Endodermal cell (in vitro differentiated cells): ENCODE measurements around the gene RALBP1. TPM values are rescaled to one million over a fixed set of nuclear protein-coding genes. Genes with fewer than 3 reads are reported as not detected.
"Not testable (repeated sequence)": the region's sequence is repeated elsewhere in the genome, so short reads cannot be mapped to it uniquely, and the experiment has no call there.

Experiments
- DNase-seq: peaks from one replicate; pipeline ENCODE4 v3.0.0-alpha.2; 2017
- H3K27ac ChIP-seq: 2 replicates; pipeline ENCODE4 v1.5.1; 2013; ENCODE audit warnings: mild to moderate bottlenecking, low read depth, low read length, moderate library complexity
- H3K27me3 ChIP-seq: 2 replicates; pipeline ENCODE4 v1.6.1; 2013; ENCODE audit warnings: mild to moderate bottlenecking, low read length, moderate library complexity; ENCODE audit not compliant: insufficient read depth, control insufficient read depth, poor library complexity, severe bottlenecking
- H3K36me3 ChIP-seq: 2 replicates; pipeline ENCODE4 v1.7.0; 2013; ENCODE audit warnings: mild to moderate bottlenecking, low read length, moderate library complexity; ENCODE audit not compliant: control insufficient read depth, insufficient read depth
- H3K4me1 ChIP-seq: one replicate; pipeline ENCODE4 v1.7.0; 2013; ENCODE audit warnings: low read length; ENCODE audit not compliant: control insufficient read depth, insufficient read depth
- H3K4me3 ChIP-seq: 2 replicates; pipeline ENCODE4 v1.5.1; 2013; ENCODE audit warnings: mild to moderate bottlenecking, low read length, moderate library complexity
- H3K9ac ChIP-seq: 2 replicates; pipeline ENCODE4 v1.6.1; 2013; ENCODE audit warnings: mild to moderate bottlenecking, low read length, moderate library complexity; ENCODE audit not compliant: poor library complexity, severe bottlenecking; ENCODE audit errors: extremely low read depth
- H3K9me3 ChIP-seq: 2 replicates; pipeline ENCODE4 v1.6.1; 2013; ENCODE audit warnings: mild to moderate bottlenecking, low read length, moderate library complexity; ENCODE audit not compliant: control insufficient read depth
- H3K27ac Mint-ChIP-seq: 2 replicates; pipeline ENCODE4 v1.8.0; 2020; ENCODE audit warnings: mixed read lengths
- H3K27me3 Mint-ChIP-seq: 2 replicates; pipeline ENCODE4 v1.8.0; 2021; ENCODE audit warnings: mild to moderate bottlenecking, mixed read lengths; ENCODE audit not compliant: insufficient read depth
- H3K36me3 Mint-ChIP-seq: 2 replicates; pipeline ENCODE4 v1.8.0; 2020; ENCODE audit warnings: low read depth, mixed read lengths
- H3K4me1 Mint-ChIP-seq: 2 replicates; pipeline ENCODE4 v1.8.0; 2020; ENCODE audit warnings: mixed read lengths
- H3K4me3 Mint-ChIP-seq: 2 replicates; pipeline ENCODE4 v1.8.0; 2020; ENCODE audit warnings: mild to moderate bottlenecking, moderate library complexity, mixed read lengths
- H3K9me3 Mint-ChIP-seq: 2 replicates; pipeline ENCODE4 v1.8.0; 2020; ENCODE audit warnings: mild to moderate bottlenecking, mixed read lengths
- CTCF ChIP-seq: fragments of 200-600 bp; sonication (generic); conservative IDR thresholded peaks from 2 replicates; pipeline ENCODE4 v1.5.0; 2021; ENCODE audit warnings: antibody characterized with exemption, mild to moderate bottlenecking
- WGBS, 2 experiments: methylation state at CpG; one replicate each; pipeline versions ENCODE4 v1.1.5 to v1.1.7; 2013; ENCODE audit warnings: missing lambda C conversion rate in 2 of 2, mixed read lengths in 1 of 2; ENCODE audit not compliant: insufficient coverage in 1 of 2, insufficient read length in 1 of 2; 5-methylcytosine and 5-hydroxymethylcytosine counted together
- total RNA-seq, 2 donors: library from RNA; stranded (reverse); fragmentation: NEBNext Ultra II Directional in 1 of 2; extraction: Animal tissue kit (Norgen Biotek cat#: 25700) in 1 of 2; gene quantifications; 2 replicates in 1 of 2; 3 replicates in 1 of 2; pipeline ENCODE4 v1.2.1, GENCODE V29; 2021

RALBP1 gene
- total RNA-seq, 2 donors from 2014 or later = 60.5 to 64.9 TPM

DNA sequence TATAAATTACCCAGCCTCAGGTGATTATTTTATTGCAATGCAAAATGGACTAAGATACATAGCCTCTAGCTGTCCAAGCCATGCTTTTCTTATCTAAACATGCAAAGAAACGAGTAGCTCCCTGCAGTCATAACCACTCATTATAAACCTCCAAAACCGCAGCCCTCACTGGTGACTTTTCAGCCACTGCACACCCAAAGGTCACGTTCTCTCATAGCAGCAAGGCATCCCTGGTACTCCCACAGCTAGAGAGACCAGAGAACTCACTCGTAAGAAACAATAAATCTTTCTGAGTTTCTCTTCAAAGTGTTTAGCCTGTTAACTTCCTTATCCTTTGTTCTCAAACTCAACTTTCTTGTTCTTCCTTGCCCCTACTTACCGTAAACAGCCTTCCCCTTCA lies 28.5 kb upstream of the RALBP1 start:
- H3K4me1 ChIP-seq = peaks cover 5% of the 10 kb centered on the region
- H3K9me3 ChIP-seq = peaks cover 20% of the 10 kb centered on the region
- DNase-seq = no peak
- H3K36me3 ChIP-seq = no peaks in the 10 kb centered on the region
- H3K27me3 Mint-ChIP-seq = no peaks in the 10 kb centered on the region
- no peak for TF ChIP-seq CTCF
- no peak overlapping the region for H3K4me3 ChIP-seq
- no peaks in the 10 kb centered on the region for H3K27me3 ChIP-seq
- WGBS, 2 experiments = 92 to 100% methylated on average over 5 of the region's 5 CpGs
- H3K9me3 Mint-ChIP-seq = peaks cover 26% of the 10 kb centered on the region
- H3K9ac ChIP-seq = no peak overlapping the region
- H3K4me1 Mint-ChIP-seq = peaks cover 4% of the 10 kb centered on the region
- no peak overlapping the region for H3K27ac Mint-ChIP-seq
- peaks cover 2% of the 10 kb centered on the region for H3K36me3 Mint-ChIP-seq
- H3K4me3 Mint-ChIP-seq = no peak overlapping the region
- no peak overlapping the region for H3K27ac ChIP-seq

DNA sequence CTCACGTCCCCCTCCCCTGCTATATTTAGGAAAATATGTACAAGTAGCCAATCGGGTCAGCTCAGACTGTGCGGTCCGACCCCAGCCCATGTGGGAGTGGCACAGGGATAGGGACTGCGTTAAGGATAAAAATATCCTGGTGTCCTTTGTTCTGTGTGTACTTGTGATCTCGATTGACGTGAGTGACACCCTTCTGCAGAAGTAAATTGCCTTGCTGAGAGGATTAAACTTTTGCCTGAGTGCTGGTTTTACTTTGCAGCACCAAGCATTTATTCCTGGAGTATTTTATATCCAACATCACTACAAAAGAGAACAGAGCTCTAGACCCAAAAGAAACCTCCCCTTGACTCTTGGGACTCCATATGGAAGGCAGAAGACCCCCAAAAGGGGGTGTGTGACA lies 28.0 kb upstream of the RALBP1 start:
- Histone ChIP-seq H3K9ac (no peak overlapping the region), H3K4me1 (peaks cover 5% of the 10 kb centered on the region), H3K27me3 (no peaks in the 10 kb centered on the region), H3K27ac (no peak overlapping the region), H3K4me3 (no peak overlapping the region), H3K36me3 (no peaks in the 10 kb centered on the region), H3K9me3 (peaks cover 20% of the 10 kb centered on the region)
- no peak for TF ChIP-seq CTCF
- peaks cover 26% of the 10 kb centered on the region for H3K9me3 Mint-ChIP-seq
- H3K27ac Mint-ChIP-seq = no peak overlapping the region
- no peak overlapping the region for H3K4me3 Mint-ChIP-seq
- peaks cover 4% of the 10 kb centered on the region for H3K4me1 Mint-ChIP-seq
- no peaks in the 10 kb centered on the region for H3K27me3 Mint-ChIP-seq
- peaks cover 2% of the 10 kb centered on the region for H3K36me3 Mint-ChIP-seq
- WGBS, 2 experiments = 92 to 98% methylated on average over 7 of the region's 7 CpGs
- no peak for DNase-seq

- DNase-seq = no peak
- H3K4me1 Mint-ChIP-seq = peaks cover 12% of the 10 kb centered on the region
- H3K4me3 ChIP-seq = no peak overlapping the region
- H3K27ac Mint-ChIP-seq = no peak overlapping the region
- peaks cover 26% of the 10 kb centered on the region for H3K9me3 Mint-ChIP-seq
- no peaks in the 10 kb centered on the region for H3K36me3 ChIP-seq
- peaks cover 20% of the 10 kb centered on the region for H3K9me3 ChIP-seq
- WGBS, 2 experiments = 73 to 75% methylated on average over 10 to 12 of the region's 12 CpGs
- no peak overlapping the region for H3K9ac ChIP-seq
- no peaks in the 10 kb centered on the region for H3K27me3 ChIP-seq
- peaks cover 2% of the 10 kb centered on the region for H3K36me3 Mint-ChIP-seq
- no peaks in the 10 kb centered on the region for H3K27me3 Mint-ChIP-seq
- peaks cover 9% of the 10 kb centered on the region for H3K4me1 ChIP-seq
- no peak for TF ChIP-seq CTCF
- H3K27ac ChIP-seq = no peak overlapping the region
- H3K4me3 Mint-ChIP-seq = no peak overlapping the region
Measured at GRCh38 chr18:9449600-9450414, 25.5 kb upstream of the RALBP1 start.

- not testable (repeated sequence) for H3K36me3 Mint-ChIP-seq, H3K4me3 ChIP-seq, H3K4me1 ChIP-seq, H3K27me3 ChIP-seq, H3K27ac Mint-ChIP-seq, DNase-seq, H3K9ac ChIP-seq, H3K27me3 Mint-ChIP-seq, H3K36me3 ChIP-seq, H3K27ac ChIP-seq, H3K4me3 Mint-ChIP-seq
- peaks cover 31% of the 10 kb centered on the region for H3K9me3 ChIP-seq
- 90 to 91% methylated on average over 3 to 7 of the region's 7 CpGs for WGBS, 2 experiments
- Mint-ChIP-seq H3K9me3 (peaks cover 29% of the 10 kb centered on the region), H3K4me1 (peaks cover 12% of the 10 kb centered on the region)
Measured at GRCh38 chr18:9450920-9451319, 24.4 kb upstream of the RALBP1 start.
